ENCODE results near the gene TOP3B. TPM values are rescaled to one million over a fixed set of nuclear protein-coding genes. Genes with fewer than 3 reads are reported as not detected.

Gene TOP3B
- total RNA-seq, 4 donors from 2014 or later: 44.9 to 94.6 (median 65.4) TPM

GRCh38 chr22:21938906-21939305 lies 43.7 kb downstream of the TOP3B start:
- no peaks in the 10 kb centered on the region for H3K9me3 ChIP-seq
- intact Hi-C loops (cut with DNase I; ENCODE audit: low total_unique reads) (no loop called here), in situ Hi-C loops (cut with MboI; ENCODE audit: low pct_ligation_motif_present in 1 of 4, low pct_unique_long_range_greater_than_20kb in 1 of 4, low sequenced_read_pairs in 3 of 4) (loop anchor here in 3 of 4 donors (5.0 to 25.0 kb wide), 2 partner anchors 227 kb away; no protein-coding TSS in a partner anchor)
- TF ChIP-seq POLR2AphosphoS5 (IDR thresholded peaks at IDR 0.05): no peak
- TF ChIP-seq EP300 (IDR thresholded peaks at IDR 0.05; ENCODE audit: low read depth): no peak
- no peak for TF ChIP-seq POLR2A (IDR thresholded peaks at IDR 0.05)
- no peak for TF ChIP-seq CTCF (IDR thresholded peaks at IDR 0.05)
- peaks cover 27 to 64% (median 32%) of the 10 kb centered on the region in 4 donors for H3K4me1 ChIP-seq
- H3K36me3 ChIP-seq: no peaks in the 10 kb centered on the region
- WGBS, 2 donors (ENCODE audit: low coverage in 1 of 2): 83% methylated on average over 11 of the region's 11 CpGs; no CpG with 5 or more reads in 1 of the 2 donors
- H3K27ac ChIP-seq: peak overlapping the region; percentile 91 to 97 (median 94)
- H3K27me3 ChIP-seq: no peaks in the 10 kb centered on the region
- peak overlapping the region in 1 of 4 donors; percentile 69 for H3K4me3 ChIP-seq
- no peak for DNase-seq

- Histone ChIP-seq H3K9me3 (no peaks in the 10 kb centered on the region), H3K4me3 (peak overlapping the region; percentile 44 to 69 (median 51)), H3K4me1 (peaks cover 27 to 58% (median 32%) of the 10 kb centered on the region in 4 donors), H3K27me3 (no peaks in the 10 kb centered on the region), H3K36me3 (peaks cover 0 to 3% (median 0%) of the 10 kb centered on the region in 4 donors), H3K27ac (peak overlapping the region; percentile 91 to 97 (median 94))
- intact Hi-C loops (cut with DNase I; ENCODE audit: low total_unique reads) (no loop called here), in situ Hi-C loops (cut with MboI; ENCODE audit: low pct_ligation_motif_present in 1 of 4, low pct_unique_long_range_greater_than_20kb in 1 of 4, low sequenced_read_pairs in 3 of 4) (loop anchor here in 3 of 4 donors (5.0 to 25.0 kb wide), 2 partner anchors 226 kb away; no protein-coding TSS in a partner anchor)
- TF ChIP-seq CTCF (IDR thresholded peaks at IDR 0.05): peak; percentile 98 to 100 (median 99)
- no peak for TF ChIP-seq EP300 (IDR thresholded peaks at IDR 0.05; ENCODE audit: low read depth)
- TF ChIP-seq POLR2A (IDR thresholded peaks at IDR 0.05): peak; percentile 67
- peak; percentile 22 to 82 (median 65) for TF ChIP-seq POLR2AphosphoS5 (IDR thresholded peaks at IDR 0.05)
- WGBS, 2 donors (ENCODE audit: low coverage in 1 of 2): 6 to 10% methylated on average over 5 to 22 of the region's 42 CpGs
- DNase-seq: peak; percentile 96
Observed at GRCh38 chr22:21938071-21938822, 44.3 kb downstream of the TOP3B start.

- in situ Hi-C loops (cut with MboI; ENCODE audit: low pct_ligation_motif_present in 1 of 4, low pct_unique_long_range_greater_than_20kb in 1 of 4, low sequenced_read_pairs in 3 of 4): loop anchor here in 3 of 4 donors (5.0 to 25.0 kb wide), 2 partner anchors 225 kb away; no protein-coding TSS in a partner anchor
- DNase-seq: no peak
- peak overlapping the region; percentile 91 to 97 (median 94) for H3K27ac ChIP-seq
- H3K27me3 ChIP-seq: no peaks in the 10 kb centered on the region
- H3K4me3 ChIP-seq: peak overlapping the region in 3 of 4 donors; percentile 47 to 69 (median 55)
- WGBS, 2 donors (ENCODE audit: low coverage in 1 of 2): 0 to 47% methylated on average over 4 to 7 of the region's 8 CpGs
- no peak for TF ChIP-seq POLR2AphosphoS5 (IDR thresholded peaks at IDR 0.05)
- TF ChIP-seq POLR2A (IDR thresholded peaks at IDR 0.05): no peak
- no peak for TF ChIP-seq EP300 (IDR thresholded peaks at IDR 0.05; ENCODE audit: low read depth)
- no peak for TF ChIP-seq CTCF (IDR thresholded peaks at IDR 0.05)
- intact Hi-C loops (cut with DNase I; ENCODE audit: low total_unique reads): no loop called here
- H3K4me1 ChIP-seq: peaks cover 24 to 53% (median 30%) of the 10 kb centered on the region in 4 donors
- no peaks in the 10 kb centered on the region for H3K9me3 ChIP-seq
- peaks cover 0 to 7% (median under 1%) of the 10 kb centered on the region in 4 donors for H3K36me3 ChIP-seq
Observed at GRCh38 chr22:21937821-21938070, 44.8 kb downstream of the TOP3B start.

GRCh38 chr22:21937041-21937820 lies 45.4 kb downstream of the TOP3B start:
- WGBS, 2 donors (ENCODE audit: low coverage in 1 of 2): 76% methylated on average over 18 of the region's 20 CpGs; no CpG with 5 or more reads in 1 of the 2 donors
- no peaks in the 10 kb centered on the region for H3K9me3 ChIP-seq
- H3K27me3 ChIP-seq: no peaks in the 10 kb centered on the region
- peak overlapping the region; percentile 91 to 97 (median 94) for H3K27ac ChIP-seq
- peak overlapping the region in 2 of 4 donors; percentile 55 to 69 for H3K4me3 ChIP-seq
- no peak for TF ChIP-seq EP300 (IDR thresholded peaks at IDR 0.05; ENCODE audit: low read depth)
- TF ChIP-seq POLR2AphosphoS5 (IDR thresholded peaks at IDR 0.05): no peak
- TF ChIP-seq CTCF (IDR thresholded peaks at IDR 0.05): no peak
- no peak for TF ChIP-seq POLR2A (IDR thresholded peaks at IDR 0.05)
- peak; percentile 32 for DNase-seq
- in situ Hi-C loops (cut with MboI; ENCODE audit: low pct_ligation_motif_present in 1 of 4, low pct_unique_long_range_greater_than_20kb in 1 of 4, low sequenced_read_pairs in 3 of 4) (loop anchor here in 3 of 4 donors (5.0 to 25.0 kb wide), 2 partner anchors 225 kb away; no protein-coding TSS in a partner anchor), intact Hi-C loops (cut with DNase I; ENCODE audit: low total_unique reads) (no loop called here)
- H3K4me1 ChIP-seq: peaks cover 22 to 48% (median 27%) of the 10 kb centered on the region in 4 donors
- H3K36me3 ChIP-seq: peaks cover 0 to 12% (median 3%) of the 10 kb centered on the region in 4 donors

Data from transverse colon (tissue), 4 donors.